GM12891 (cell line): ENCODE results near the gene RARB.

Experiments used
- DNase-seq: peaks from one replicate; pipeline ENCODE4 v3.0.0; 2011; ENCODE audit warnings: low spot score; ENCODE audit not compliant: insufficient read length
- FAIRE-seq: peaks from 2 replicates; lab custom pipeline; 2011; peaks lifted over from hg19 to GRCh38; lab: Jason Lieb, UNC
- PAX5 ChIP-seq: IDR thresholded peaks from 2 replicates; pipeline ENCODE4 v1.6.1; 2011; ENCODE audit warnings: low read length, moderate library complexity, mild to moderate bottlenecking; ENCODE audit not compliant: insufficient read depth, severe bottlenecking
- POLR2A ChIP-seq: IDR thresholded peaks from 2 replicates; pipeline ENCODE4 v1.6.1; 2011; ENCODE audit warnings: low read depth, low read length, control low read depth
- POLR2AphosphoS5 ChIP-seq: IDR thresholded peaks from 2 replicates; pipeline ENCODE4 v1.6.1; 2011; ENCODE audit warnings: low read depth, low read length, control low read depth
- POU2F2 ChIP-seq: IDR thresholded peaks from 2 replicates; pipeline ENCODE4 v1.6.1; 2011; ENCODE audit warnings: low read depth, mild to moderate bottlenecking, control low read depth, low read length, moderate library complexity
- SPI1 ChIP-seq: IDR thresholded peaks from 2 replicates; pipeline ENCODE4 v1.6.1; 2011; ENCODE audit warnings: low read depth, low read length, control low read depth
- TAF1 ChIP-seq: IDR thresholded peaks from 2 replicates; pipeline ENCODE4 v1.6.1; 2011; ENCODE audit warnings: low read depth, low read length, control low read depth

Gene RARB

DNA sequence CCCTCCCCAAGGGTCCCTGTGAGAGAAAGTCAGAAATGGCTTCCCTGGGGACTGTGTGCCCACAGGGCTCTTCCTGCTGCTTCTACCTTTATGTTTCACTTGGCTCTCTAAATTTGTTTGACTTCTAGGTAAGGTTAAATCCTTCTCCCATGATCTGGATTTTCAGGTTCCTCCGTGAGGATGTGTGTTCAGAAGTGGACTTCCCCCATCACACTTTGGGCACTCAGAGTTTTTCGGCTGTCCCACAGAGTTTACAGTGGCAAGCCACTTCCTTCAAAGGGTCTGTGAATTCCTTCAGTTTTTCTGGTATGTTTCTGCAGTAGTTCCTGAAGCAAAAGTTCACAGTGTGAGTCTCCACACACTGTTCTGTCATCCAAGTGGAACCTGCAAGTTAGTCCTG, 30.9 kb upstream of the RARB start:
- DNase-seq (no peak), FAIRE-seq (no peak)
- TF ChIP-seq PAX5, result no peak
- TF ChIP-seq POLR2AphosphoS5, result no peak
- TF ChIP-seq TAF1, result no peak
- TF ChIP-seq POU2F2, result no peak
- no peak for TF ChIP-seq SPI1
- no peak for TF ChIP-seq POLR2A

- FAIRE-seq (no peak), DNase-seq (no peak)
- TF ChIP-seq SPI1 (no peak), POLR2AphosphoS5 (no peak), POLR2A (no peak), PAX5 (no peak), TAF1 (no peak), POU2F2 (no peak)
These were observed 27.5 kb upstream of the RARB start for GRCh38 chr3:25400587-25400986.

GRCh38 chr3:25403968-25404367, 24.1 kb upstream of the RARB start:
- DNase-seq (no peak), FAIRE-seq (no peak)
- no peak for TF ChIP-seq PAX5
- TF ChIP-seq TAF1, result no peak
- TF ChIP-seq SPI1, result no peak
- TF ChIP-seq POLR2AphosphoS5, result no peak

- TF ChIP-seq POLR2A (no peak), TAF1 (no peak), SPI1 (no peak), PAX5 (no peak), POU2F2 (no peak), POLR2AphosphoS5 (no peak)
- DNase-seq (no peak), FAIRE-seq (no peak)
These were observed 23.5 kb upstream of the RARB start for GRCh38 chr3:25404569-25404968.

DNA sequence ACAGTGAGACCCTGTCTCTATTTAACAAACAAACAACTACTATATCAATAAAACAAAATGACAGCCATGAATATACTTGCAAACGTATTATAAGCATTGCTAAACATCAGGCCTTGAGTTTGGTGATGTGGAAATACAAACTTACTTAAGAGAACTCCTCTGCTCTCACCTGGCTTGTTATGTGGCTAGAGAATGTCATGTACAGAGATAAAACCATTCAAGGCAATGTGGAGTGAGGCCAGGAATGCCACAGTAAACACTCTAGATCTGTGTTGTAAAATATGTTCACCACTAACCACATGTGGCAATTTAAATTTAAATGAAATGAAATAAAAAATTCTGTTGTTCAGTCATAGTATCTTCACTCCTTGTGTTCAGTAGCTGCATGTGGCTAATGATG, 22.7 kb upstream of the RARB start:
- TF ChIP-seq POU2F2, result no peak
- no peak for TF ChIP-seq PAX5
- TF ChIP-seq POLR2A, result no peak
- TF ChIP-seq TAF1, result no peak
- no peak for TF ChIP-seq SPI1
- TF ChIP-seq POLR2AphosphoS5, result no peak
- FAIRE-seq, result no peak
- no peak for DNase-seq

DNA sequence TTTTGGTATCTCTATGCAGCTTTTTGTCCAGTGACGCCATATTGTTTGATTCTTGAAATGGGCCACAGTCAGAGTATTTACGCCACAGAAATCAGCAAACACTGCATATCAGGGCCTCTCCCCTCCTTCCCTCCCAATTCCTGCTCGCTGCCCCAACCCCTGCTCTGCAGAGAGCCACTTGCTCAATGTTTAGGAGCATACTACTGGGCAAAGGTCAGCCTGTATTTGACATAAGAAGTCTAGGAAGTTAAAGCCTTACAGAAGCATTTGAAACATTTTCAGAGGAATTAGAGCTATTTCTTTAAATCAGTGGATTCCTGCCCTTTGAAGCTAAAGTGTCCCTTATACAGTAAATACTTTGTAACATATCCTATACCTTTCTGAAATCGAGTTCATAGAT, 17.4 kb upstream of the RARB start:
- DNase-seq (no peak), FAIRE-seq (no peak)
- no peak for TF ChIP-seq TAF1
- no peak for TF ChIP-seq SPI1
- no peak for TF ChIP-seq POLR2AphosphoS5
- TF ChIP-seq POU2F2, result no peak
- TF ChIP-seq POLR2A, result no peak
- no peak for TF ChIP-seq PAX5

- FAIRE-seq (no peak), DNase-seq (no peak)
- TF ChIP-seq TAF1, result no peak
- no peak for TF ChIP-seq POU2F2
- no peak for TF ChIP-seq POLR2A
- TF ChIP-seq PAX5, result no peak
- no peak for TF ChIP-seq SPI1
- no peak for TF ChIP-seq POLR2AphosphoS5
These were observed 15.8 kb upstream of the RARB start for GRCh38 chr3:25412269-25412668.

DNA sequence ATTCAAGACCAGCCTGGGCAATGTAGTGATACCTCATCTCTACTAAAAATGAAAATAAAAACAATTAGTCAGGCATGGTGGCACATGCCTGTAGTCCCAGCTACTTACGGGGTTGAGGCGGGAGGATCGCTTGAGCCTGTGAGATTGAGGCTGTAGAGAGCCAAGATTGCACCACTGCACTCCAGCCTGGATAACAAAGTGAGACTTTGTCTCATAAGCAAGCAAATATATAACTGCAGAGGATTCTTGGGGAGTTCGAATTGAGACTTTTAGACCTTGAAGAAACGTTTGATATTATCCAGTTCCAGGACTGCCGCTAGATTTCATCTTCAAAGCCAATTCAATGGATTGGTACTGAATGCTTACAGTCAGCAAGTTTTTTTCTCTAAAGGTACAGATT, 11.9 kb upstream of the RARB start:
- no peak for FAIRE-seq
- no peak for TF ChIP-seq PAX5
- no peak for TF ChIP-seq POU2F2
- no peak for TF ChIP-seq POLR2AphosphoS5
- TF ChIP-seq SPI1, result no peak
- no peak for TF ChIP-seq POLR2A
- TF ChIP-seq TAF1, result no peak
- no peak for DNase-seq

- DNase-seq (no peak), FAIRE-seq (no peak)
- TF ChIP-seq POU2F2 (no peak), POLR2AphosphoS5 (no peak), TAF1 (no peak), SPI1 (no peak), PAX5 (no peak)
These were observed 9.5 kb upstream of the RARB start for GRCh38 chr3:25418596-25418995.

DNA sequence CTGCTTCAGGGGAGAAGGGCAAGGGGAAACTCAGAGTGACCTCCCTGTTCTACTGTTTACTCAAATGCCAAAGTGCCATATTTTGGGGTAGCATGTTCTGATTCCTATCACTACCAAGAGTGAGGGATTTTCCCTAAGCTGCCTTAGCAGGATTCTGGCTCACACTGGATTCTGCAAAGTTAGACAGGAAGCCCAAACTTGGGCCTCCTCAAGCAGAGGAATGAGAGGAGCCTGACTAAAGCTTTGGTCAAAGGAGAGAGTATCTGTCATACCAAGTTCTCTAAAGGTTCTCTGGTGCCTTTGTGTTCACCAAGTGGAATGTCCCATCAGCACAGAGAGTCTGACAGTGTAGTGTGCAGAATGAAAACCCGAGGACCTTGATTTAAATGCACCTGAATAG, 8.8 kb upstream of the RARB start:
- DNase-seq (no peak), FAIRE-seq (no peak)
- TF ChIP-seq TAF1, result no peak
- TF ChIP-seq PAX5, result no peak
- no peak for TF ChIP-seq POLR2A
- TF ChIP-seq SPI1, result no peak
- no peak for TF ChIP-seq POLR2AphosphoS5
- TF ChIP-seq POU2F2, result no peak

DNA sequence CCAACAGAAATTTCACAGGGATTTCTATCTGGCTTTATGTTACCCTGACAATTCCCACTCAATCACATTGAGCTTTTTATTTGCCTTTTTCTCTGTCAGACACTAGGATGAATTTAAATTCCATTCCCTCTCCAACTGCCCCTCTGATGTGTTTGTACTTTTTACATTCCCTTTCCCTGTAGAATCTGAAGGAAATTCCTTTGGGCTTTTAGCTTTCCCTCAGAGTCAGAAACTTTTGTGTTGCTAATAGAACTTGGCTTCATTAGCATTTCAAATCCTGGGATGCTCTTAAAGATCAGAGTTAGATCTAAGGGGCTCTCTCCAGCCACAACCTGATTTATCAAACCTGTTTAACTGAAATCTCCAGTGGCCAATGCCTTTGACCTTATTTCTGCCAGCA, 7.9 kb upstream of the RARB start:
- FAIRE-seq, result no peak
- no peak for DNase-seq
- TF ChIP-seq TAF1, result no peak
- no peak for TF ChIP-seq PAX5
- TF ChIP-seq SPI1, result no peak
- TF ChIP-seq POU2F2, result no peak
- TF ChIP-seq POLR2AphosphoS5, result no peak
- TF ChIP-seq POLR2A, result no peak
